GM12801 (cell line): ENCODE measurements around the gene MEGF6.

ENCODE experiments used
- CTCF ChIP-seq: IDR thresholded peaks from one replicate; pipeline ENCODE4 v1.5.1; 2011; ENCODE audit warnings: control low read depth; ENCODE audit not compliant: insufficient read length; ENCODE audit errors: extremely low read depth

The MEGF6 gene

GRCh38 chr1:3515774-3516480 lies 95.4 kb downstream of the MEGF6 start:
- TF ChIP-seq CTCF = no peak

GRCh38 chr1:3515272-3515671 lies 96.0 kb downstream of the MEGF6 start:
- no peak for TF ChIP-seq CTCF

- no peak for TF ChIP-seq CTCF
These were observed 96.9 kb downstream of the MEGF6 start for GRCh38 chr1:3514404-3514803.

GRCh38 chr1:3511856-3512255 lies 99.5 kb downstream of the MEGF6 start:
- no peak for TF ChIP-seq CTCF

- TF ChIP-seq CTCF = no peak
These were observed 100.0 kb downstream of the MEGF6 start for GRCh38 chr1:3511306-3511705.

GRCh38 chr1:3510956-3511250 lies 100.4 kb downstream of the MEGF6 start:
- TF ChIP-seq CTCF = no peak

- TF ChIP-seq CTCF = no peak
These were observed 101.0 kb downstream of the MEGF6 start for GRCh38 chr1:3510136-3510955.
